ENCODE measurements around the gene DOCK3.
A peak's percentile ranks its signal among the peaks of the same experiment; 100 is the strongest.
"Not testable (repeated sequence)": the region's sequence is repeated elsewhere in the genome, so short reads cannot be mapped to it uniquely, and the experiment has no call there.

The DOCK3 gene

GRCh38 chr3:50806031-50806430, 131.3 kb downstream of the DOCK3 start:
- DNase-seq = no peak

DNA sequence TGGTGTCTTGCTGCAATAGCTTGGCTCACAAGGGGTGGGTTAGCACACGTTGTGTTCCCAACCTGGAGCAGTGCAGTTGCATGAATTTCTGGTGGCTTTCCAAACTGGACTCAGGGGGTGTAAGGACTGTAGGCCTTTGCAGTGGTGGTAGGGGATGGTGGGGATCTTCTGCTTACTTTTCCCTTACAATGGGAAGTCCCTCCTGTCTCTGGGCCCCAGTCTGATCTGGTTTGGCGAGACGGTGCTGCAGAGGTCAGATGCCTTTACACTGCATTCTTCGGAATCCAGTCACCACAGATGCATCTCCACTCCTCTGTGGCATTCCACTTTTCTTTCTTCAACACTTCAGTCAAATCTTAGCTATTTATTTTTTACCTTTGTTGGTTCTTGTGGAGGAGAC, 132.1 kb downstream of the DOCK3 start:
- no peak for DNase-seq

- DNase-seq = no peak
Observed at GRCh38 chr3:50807266-50807665, 132.5 kb downstream of the DOCK3 start.

GRCh38 chr3:50811893-50812292, 137.2 kb downstream of the DOCK3 start:
- no peak for DNase-seq

- DNase-seq = no peak
Observed at GRCh38 chr3:50815844-50816243, 141.1 kb downstream of the DOCK3 start.

GRCh38 chr3:50816894-50817293, 142.2 kb downstream of the DOCK3 start:
- DNase-seq = no peak

DNA sequence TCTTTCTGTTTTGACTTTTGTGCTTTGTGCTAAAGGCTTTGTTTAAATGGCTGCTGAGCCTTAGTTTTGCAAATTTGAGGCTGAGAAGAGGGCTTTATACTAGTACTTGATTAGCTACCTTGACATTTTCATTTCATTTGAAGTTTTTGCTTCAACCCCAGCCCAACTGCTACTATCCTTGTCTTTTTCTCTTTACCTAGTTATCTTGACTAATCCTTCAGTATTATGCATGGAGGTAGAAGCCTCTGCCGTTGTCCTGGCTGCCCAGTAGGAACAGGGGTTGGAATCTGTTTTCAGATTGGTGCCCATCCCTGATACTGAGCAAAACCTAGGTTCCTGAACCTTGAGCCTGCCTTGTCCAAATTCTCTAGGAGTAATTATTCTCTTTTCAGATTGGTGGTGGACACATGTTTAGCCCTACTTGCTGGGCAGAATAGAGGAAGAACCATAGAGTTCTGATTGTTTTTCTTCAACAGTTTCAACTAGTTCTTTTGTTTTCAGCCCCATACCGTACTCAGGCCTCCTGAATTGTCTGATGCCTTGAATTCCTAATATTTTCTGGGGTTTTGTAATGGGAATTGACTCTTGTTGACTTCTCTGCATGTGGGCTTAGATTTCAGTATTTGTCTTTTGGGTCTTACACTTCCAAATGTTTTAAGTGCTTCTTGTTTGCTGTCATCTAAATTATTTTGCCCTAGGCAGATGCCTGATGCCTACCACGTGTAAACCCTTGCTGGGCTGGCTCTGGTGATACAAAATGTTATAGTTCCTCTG, 143.2 kb downstream of the DOCK3 start:
- no peak for DNase-seq

- DNase-seq = no peak
Observed at GRCh38 chr3:50819882-50820281, 145.2 kb downstream of the DOCK3 start.

DNA sequence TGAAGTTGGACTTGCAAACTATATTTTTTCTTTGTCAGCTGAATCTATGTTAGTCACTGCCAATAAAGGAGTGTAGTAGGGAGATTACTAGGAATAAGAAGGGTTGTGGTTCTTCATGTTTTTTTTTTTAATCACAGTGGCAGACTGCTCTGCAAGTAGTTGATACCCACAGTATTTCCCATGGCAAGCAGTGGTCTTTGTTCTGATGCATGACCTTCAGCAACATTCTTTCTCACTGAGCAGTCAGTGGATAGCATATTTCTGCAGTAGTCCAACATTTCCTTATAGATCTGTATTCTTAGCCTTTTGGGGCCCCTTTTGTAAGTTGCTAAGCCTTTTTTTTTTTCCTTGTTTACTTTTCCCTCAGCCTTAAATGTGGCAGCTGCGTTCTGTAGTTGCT, 151.1 kb downstream of the DOCK3 start:
- no peak for DNase-seq

- DNase-seq = no peak
Observed at GRCh38 chr3:50830451-50830850, 155.7 kb downstream of the DOCK3 start.

- not testable (repeated sequence) for DNase-seq
Observed at GRCh38 chr3:50831009-50831408, 156.3 kb downstream of the DOCK3 start.

DNA sequence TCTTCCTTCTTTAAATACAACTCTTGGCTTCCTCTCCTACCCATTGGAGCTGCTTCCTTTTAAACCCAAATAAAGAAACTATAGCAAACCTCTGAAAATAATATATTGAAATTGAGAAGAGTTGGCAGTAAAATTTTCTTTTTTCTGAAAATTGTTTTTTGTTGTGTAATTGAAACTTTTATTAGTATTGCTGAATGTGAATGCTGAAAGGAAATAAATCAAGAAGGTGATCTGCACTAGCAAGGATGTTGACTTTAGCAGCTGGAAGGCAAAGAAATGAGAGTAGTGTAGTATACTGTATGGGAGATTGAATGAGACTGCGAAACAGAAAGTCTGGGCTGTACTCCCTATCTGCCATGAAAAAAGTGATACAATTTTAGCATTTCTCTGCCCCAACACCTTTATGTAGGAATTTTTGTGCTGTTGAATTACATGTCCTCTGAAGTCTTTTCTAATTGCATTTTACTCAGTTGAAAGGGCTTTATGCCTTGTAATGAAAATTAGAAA, 166.3 kb downstream of the DOCK3 start:
- no peak for DNase-seq

DNA sequence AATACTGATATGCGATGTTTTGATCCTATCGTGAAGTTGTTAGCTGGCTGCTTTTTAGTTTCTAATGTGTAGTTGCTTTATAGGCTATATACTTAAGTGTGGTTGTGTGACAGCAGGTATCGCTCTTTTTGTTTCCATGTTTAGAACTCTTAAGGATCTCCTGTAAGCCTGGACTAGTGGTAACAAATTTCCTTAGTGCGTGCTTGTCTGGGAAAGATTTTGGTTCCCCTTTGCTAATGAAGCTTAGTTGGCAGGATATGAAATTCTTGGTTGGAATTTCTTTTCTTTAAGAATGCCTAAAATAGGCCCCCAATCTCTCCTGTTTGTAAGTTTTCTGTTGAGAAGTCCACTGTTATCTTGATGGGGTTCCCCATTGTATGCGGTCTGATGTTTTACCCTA, 173.6 kb downstream of the DOCK3 start:
- no peak for DNase-seq

DNA sequence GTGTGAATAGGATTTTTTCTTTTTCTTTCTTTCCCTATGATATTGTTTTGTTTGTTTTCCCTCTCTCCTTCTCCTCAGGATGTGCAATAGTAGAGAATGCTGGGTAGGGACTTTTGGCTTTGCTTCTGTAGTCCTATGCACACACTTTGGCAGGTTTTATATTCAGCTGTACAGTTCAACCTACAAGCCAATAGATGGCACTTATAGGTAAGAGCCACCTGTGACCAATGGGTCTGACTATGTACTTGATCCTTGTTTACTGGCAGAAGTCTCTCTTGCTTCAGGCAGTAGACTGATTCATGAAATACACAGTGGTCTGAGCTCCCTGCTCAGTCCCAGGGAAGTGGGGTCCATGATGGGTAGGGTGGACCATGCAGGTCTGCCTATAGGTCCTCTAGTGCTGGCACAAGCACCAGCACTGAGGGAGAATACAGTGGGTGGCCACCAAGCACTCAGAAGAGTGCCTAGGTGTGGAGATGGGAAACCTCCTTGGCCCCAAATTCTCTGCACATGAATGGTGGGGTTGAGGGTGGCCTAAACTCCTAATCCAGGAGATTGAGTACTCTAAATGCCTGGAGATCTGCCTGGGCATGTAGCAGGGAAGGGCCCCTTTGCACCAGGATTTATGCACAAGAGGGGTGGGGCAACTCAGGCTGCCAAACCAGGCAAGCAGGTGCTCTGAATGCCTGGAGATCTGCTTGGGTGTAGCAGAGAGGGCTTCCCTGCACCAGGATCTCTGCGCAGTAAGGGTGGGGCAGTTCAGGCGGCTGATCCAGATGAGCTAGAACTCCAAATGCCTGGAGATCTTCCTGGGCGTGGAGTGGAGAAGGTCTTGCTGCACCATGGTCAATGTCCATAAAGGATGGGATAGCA, 176.1 kb downstream of the DOCK3 start:
- DNase-seq = no peak

DNA sequence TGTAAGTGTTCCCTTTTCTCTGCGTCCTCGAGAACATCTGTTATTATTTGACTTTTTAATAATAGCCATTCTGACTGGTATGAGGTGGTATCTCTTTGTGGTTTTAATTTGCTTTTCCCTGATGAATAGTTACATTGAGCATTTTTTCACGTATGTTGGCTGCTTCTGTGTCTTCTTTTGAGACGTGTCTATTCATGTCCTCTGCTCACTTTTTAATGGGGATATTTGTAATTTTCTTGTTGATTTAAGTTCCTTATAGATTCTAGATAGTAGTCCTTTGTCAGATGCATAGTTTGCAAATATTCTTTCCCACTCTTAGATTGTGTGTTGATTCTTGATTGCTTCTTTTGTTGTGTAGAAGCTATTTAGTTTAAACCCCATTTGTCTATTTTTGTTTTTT, 179.2 kb downstream of the DOCK3 start:
- DNase-seq = no peak

- no peak for DNase-seq
Observed at GRCh38 chr3:50862221-50862620, 187.5 kb downstream of the DOCK3 start.

- DNase-seq = no peak
Observed at GRCh38 chr3:50873376-50874157, 198.8 kb downstream of the DOCK3 start.

- not testable (repeated sequence) for DNase-seq
Observed at GRCh38 chr3:50874876-50875275, 200.1 kb downstream of the DOCK3 start.

DNA sequence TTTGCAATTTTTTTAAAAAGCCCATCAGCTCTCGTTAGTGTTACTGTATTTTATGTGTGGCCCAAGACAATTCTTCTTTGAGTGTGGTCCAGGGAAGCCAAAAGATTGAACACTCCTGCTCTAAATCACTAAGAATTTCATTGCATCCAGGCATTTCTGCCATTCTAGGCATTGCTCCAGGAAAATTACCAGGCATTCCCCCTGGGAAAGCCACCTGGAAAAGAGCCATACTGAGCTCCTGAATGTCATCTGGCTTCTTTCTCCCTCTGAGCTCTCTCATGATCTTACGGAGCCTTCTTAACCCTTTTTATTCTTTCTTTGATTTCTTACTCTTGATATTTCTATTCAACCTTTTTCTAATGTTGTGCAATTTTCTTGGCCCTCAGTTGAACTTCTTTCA, 202.2 kb downstream of the DOCK3 start:
- no peak for DNase-seq

- not testable (repeated sequence) for DNase-seq
Observed at GRCh38 chr3:50882733-50883132, 208.0 kb downstream of the DOCK3 start.

- DNase-seq = no peak
Observed at GRCh38 chr3:50883755-50884154, 209.0 kb downstream of the DOCK3 start.

DNA sequence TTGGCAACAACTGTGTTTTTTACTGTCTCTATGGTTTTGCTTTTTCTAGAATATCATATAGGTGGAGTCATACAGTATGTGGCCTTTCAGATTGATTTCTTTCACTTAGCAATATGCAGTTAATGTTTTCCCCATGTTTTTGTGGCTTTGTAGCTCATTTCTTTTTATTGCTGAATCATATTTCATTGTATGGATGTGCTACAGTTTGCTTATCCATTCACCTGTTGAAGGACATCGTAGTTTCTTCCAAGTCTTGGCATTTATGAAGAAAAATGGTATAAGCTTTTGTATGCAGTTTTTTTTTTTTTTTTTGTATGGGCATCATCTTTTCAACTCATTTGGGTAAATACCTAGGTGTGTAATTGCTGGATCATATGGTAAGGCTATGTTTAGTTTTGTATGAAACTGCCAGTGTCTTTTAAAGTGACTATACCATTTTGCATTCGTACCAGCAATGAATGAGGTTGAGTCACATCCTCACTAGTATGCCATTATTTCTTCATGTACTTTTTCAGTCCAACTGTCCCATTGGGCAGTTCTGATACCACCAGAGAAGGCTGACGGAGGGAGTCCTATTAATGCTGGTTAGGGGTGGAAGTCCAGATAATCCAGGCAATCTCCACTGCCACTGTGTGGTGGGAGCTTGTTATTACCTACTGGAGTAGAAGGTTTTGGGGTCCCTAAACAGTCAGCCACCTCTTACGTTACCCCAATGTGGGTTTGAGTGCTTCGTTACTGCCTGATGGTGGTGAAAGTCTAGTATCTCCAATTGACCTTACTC, 210.5 kb downstream of the DOCK3 start:
- DNase-seq = peak in 1 of 2 experiments; percentile 3
